Measurements from ENCODE around the gene MFSD11.

The MFSD11 gene

GRCh38 chr17:76753061-76753961 is 15.4 kb downstream of the MFSD11 start:
- Histone ChIP-seq H3K4me2 (peak overlapping the region in 9 of 11 experiments; percentile 11 to 68 (median 42); a peak in 15 of 22 replicates), H3K4me3 (no peak overlapping the region)
- TF ChIP-seq Cebpa-rat (IDR thresholded peaks at IDR 0.05) = peak in 1 of 11 experiments; percentile 14; a peak in 1 of 22 replicates

GRCh38 chr17:76755285-76755684 is 17.4 kb downstream of the MFSD11 start:
- Histone ChIP-seq H3K9me3 (replicated peaks in 1 of 11) (peaks cover 0 to 8% (median 0%) of the 10 kb centered on the region in 11 experiments; a peak in 1 of 22 replicates), H3K27ac (no peak overlapping the region), H3K4me3 (no peak overlapping the region), H3K4me2 (no peak overlapping the region), H3K36me3 (peaks cover 37 to 80% (median 51%) of the 10 kb centered on the region in 11 experiments), H3K27me3 (no peaks in the 10 kb centered on the region), H3K4me1 (peaks cover 0 to 12% (median 8%) of the 10 kb centered on the region in 10 experiments; a peak in 16 of 20 replicates), H4K20me1 (no peaks in the 10 kb centered on the region), H3K9ac (no peak overlapping the region)
- TF ChIP-seq Cebpa-rat (IDR thresholded peaks at IDR 0.05) = no peak

More at GRCh38 chr17:76753061-76753961, 15.4 kb downstream of the MFSD11 start:
- Histone ChIP-seq H3K9ac (peak overlapping the region in 4 of 11 experiments; percentile 10 to 54 (median 28); a peak in 4 of 22 replicates), H3K36me3 (peaks cover 33 to 77% (median 39%) of the 10 kb centered on the region in 11 experiments), H4K20me1 (no peaks in the 10 kb centered on the region), H3K27ac (peak overlapping the region in 2 of 11 experiments; percentile 16 to 29; a peak in 2 of 22 replicates), H3K9me3 (replicated peaks in 1 of 11) (peaks cover 0 to 2% (median 0%) of the 10 kb centered on the region in 11 experiments; a peak in 1 of 22 replicates), H3K27me3 (no peaks in the 10 kb centered on the region), H3K4me1 (peaks cover 3 to 21% (median 12%) of the 10 kb centered on the region in 10 experiments)

GRCh38 chr17:76757256-76757655 is 19.3 kb downstream of the MFSD11 start:
- H3K27me3 ChIP-seq = no peaks in the 10 kb centered on the region
- H4K20me1 ChIP-seq = no peaks in the 10 kb centered on the region
- H3K27ac ChIP-seq = no peak overlapping the region
- no peak overlapping the region for H3K9ac ChIP-seq
- H3K4me3 ChIP-seq = no peak overlapping the region
- H3K4me2 ChIP-seq = no peak overlapping the region
- peaks cover 45 to 88% (median 59%) of the 10 kb centered on the region in 11 experiments for H3K36me3 ChIP-seq
- peaks cover 0 to 8% (median 0%) of the 10 kb centered on the region in 11 experiments; a peak in 2 of 22 replicates for H3K9me3 ChIP-seq (replicated peaks in 1 of 11)
- no peak for TF ChIP-seq Cebpa-rat (IDR thresholded peaks at IDR 0.05)
- peaks cover 0 to 12% (median 8%) of the 10 kb centered on the region in 10 experiments; a peak in 16 of 20 replicates for H3K4me1 ChIP-seq

GRCh38 chr17:76758570-76758969 is 20.7 kb downstream of the MFSD11 start:
- Histone ChIP-seq H3K27me3 (no peaks in the 10 kb centered on the region), H3K4me3 (no peak overlapping the region), H3K4me1 (peaks cover 0 to 5% (median 3%) of the 10 kb centered on the region in 10 experiments; a peak in 15 of 20 replicates), H3K36me3 (peaks cover 49 to 81% (median 59%) of the 10 kb centered on the region in 11 experiments), H3K9ac (no peak overlapping the region), H4K20me1 (no peaks in the 10 kb centered on the region), H3K27ac (no peak overlapping the region), H3K4me2 (no peak overlapping the region), H3K9me3 (replicated peaks in 1 of 11) (peaks cover 0 to 8% (median 0%) of the 10 kb centered on the region in 11 experiments; a peak in 2 of 22 replicates)
- no peak for TF ChIP-seq Cebpa-rat (IDR thresholded peaks at IDR 0.05)

- Histone ChIP-seq H3K9ac (peak overlapping the region in 5 of 11 experiments; percentile 24 to 53 (median 41); a peak in 9 of 22 replicates), H3K27ac (peak overlapping the region in 10 of 11 experiments; percentile 2 to 81 (median 60); a peak in 18 of 22 replicates)
Measured at GRCh38 chr17:76772842-76773525, 35.1 kb downstream of the MFSD11 start.

GRCh38 chr17:76775021-76775600 is 37.2 kb downstream of the MFSD11 start:
- no peak for TF ChIP-seq Cebpa-rat (IDR thresholded peaks at IDR 0.05)
- Histone ChIP-seq H3K9me3 (replicated peaks in 1 of 11) (peaks cover 0 to 20% (median 5%) of the 10 kb centered on the region in 11 experiments; a peak in 6 of 22 replicates), H3K27me3 (no peaks in the 10 kb centered on the region), H3K4me2 (no peak overlapping the region), H4K20me1 (no peaks in the 10 kb centered on the region), H3K36me3 (peaks cover 57 to 80% (median 71%) of the 10 kb centered on the region in 11 experiments), H3K4me1 (peaks cover 13 to 24% (median 17%) of the 10 kb centered on the region in 10 experiments), H3K9ac (no peak overlapping the region), H3K4me3 (no peak overlapping the region), H3K27ac (no peak overlapping the region)

More at GRCh38 chr17:76772842-76773525, 35.1 kb downstream of the MFSD11 start:
- peaks cover 13 to 24% (median 17%) of the 10 kb centered on the region in 10 experiments for H3K4me1 ChIP-seq
- peak overlapping the region in 5 of 10 experiments; percentile 15 to 57 (median 42); a peak in 8 of 20 replicates for H3K4me3 ChIP-seq
- peak overlapping the region; percentile 33 to 82 (median 68) for H3K4me2 ChIP-seq
- peaks cover 10 to 39% (median 21%) of the 10 kb centered on the region in 11 experiments; a peak in 21 of 22 replicates for H3K9me3 ChIP-seq (replicated peaks in 1 of 11)
- no peaks in the 10 kb centered on the region for H3K27me3 ChIP-seq
- peaks cover 69 to 88% (median 80%) of the 10 kb centered on the region in 11 experiments for H3K36me3 ChIP-seq
- TF ChIP-seq Cebpa-rat (IDR thresholded peaks at IDR 0.05) = no peak
- H4K20me1 ChIP-seq = no peaks in the 10 kb centered on the region

GRCh38 chr17:76781056-76781982 is 43.4 kb downstream of the MFSD11 start:
- Histone ChIP-seq H3K4me2 (peak overlapping the region in 4 of 11 experiments; percentile 6 to 30 (median 14); a peak in 4 of 22 replicates), H3K4me1 (peaks cover 12 to 48% (median 25%) of the 10 kb centered on the region in 10 experiments; a peak in 19 of 20 replicates), H3K27ac (peak overlapping the region in 3 of 11 experiments; percentile 14 to 81 (median 79); a peak in 6 of 22 replicates), H3K4me3 (no peak overlapping the region), H3K36me3 (peaks cover 23 to 60% (median 34%) of the 10 kb centered on the region in 11 experiments), H4K20me1 (no peaks in the 10 kb centered on the region), H3K9me3 (replicated peaks in 1 of 11) (no peaks in the 10 kb centered on the region), H3K27me3 (no peaks in the 10 kb centered on the region), H3K9ac (no peak overlapping the region)
- TF ChIP-seq Cebpa-rat (IDR thresholded peaks at IDR 0.05) = no peak

Data from BLaER1 treated with 17β-estradiol and CSF1 and Interleukin-3, amounts not matched to agents 10 nM and 100 nM (cell line).